GM20431 (cell line): ENCODE measurements around the gene POLD1.

Experiments
- in situ Hi-C: fragments of 300-500 bp; cut with MseI, MboI; formaldehyde crosslinking; loops from one replicate; pipeline ENCODE4 v1.15.0; 2020; ENCODE audit warnings: low sequenced_read_pairs; ENCODE audit not compliant: unreplicated experiment

Gene POLD1

DNA sequence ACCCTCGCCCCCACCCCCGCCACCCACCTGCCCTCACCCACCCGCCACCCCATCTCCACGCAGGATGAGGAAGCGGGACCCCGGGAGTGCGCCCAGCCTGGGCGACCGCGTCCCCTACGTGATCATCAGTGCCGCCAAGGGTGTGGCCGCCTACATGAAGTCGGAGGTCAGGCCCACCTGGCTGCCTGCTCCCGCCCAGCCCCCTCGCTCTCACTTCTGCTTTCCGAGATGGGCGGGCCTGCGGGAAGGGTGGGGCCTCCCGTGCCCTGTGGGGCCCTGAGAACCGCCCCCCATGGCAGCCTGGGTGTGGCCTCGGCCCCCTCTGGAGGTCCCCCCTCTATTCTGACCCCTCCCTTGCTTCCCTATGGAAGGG is 31.5 kb downstream of the POLD1 start:
- in situ Hi-C loops = no loop called here

DNA sequence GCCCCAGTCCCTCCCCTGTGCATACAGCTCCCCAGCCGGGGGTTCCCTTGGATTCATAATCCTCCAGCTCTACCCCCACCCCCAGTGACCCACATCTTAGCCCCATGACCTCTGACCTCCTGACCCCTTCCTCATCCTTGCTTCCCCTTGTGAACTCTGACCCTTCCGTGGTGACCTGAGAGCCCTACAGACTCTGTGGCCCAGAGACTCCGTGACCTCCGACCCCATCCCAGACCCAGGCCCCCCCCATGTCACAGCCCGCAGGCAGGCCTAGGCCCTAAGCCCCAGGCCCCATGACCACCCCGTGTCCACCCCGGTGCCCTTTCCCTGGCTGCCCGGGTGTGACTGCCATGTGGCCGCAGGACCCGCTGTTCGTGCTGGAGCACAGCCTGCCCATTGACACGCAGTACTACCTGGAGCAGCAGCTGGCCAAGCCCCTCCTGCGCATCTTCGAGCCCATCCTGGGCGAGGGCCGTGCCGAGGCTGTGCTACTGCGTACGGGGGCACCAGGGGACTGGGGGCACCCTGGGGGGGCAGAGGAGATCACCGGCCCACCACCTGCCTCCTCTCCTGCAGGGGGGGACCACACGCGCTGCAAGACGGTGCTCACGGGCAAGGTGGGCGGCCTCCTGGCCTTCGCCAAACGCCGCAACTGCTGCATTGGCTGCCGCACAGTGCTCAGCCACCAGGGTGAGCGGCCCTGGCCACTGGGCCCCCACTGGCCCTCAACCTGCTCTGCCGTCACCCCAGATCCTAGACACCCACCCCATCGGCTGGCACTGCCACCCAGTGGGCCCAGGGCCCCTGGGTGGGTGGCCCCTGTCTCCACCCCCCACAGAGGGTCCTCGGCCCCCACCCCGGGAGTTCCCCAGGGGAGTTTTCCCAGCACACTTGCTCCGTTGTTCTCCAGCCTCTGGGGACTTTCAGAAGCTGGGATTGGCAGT is 32.2 kb downstream of the POLD1 start:
- in situ Hi-C loops = no loop called here

DNA sequence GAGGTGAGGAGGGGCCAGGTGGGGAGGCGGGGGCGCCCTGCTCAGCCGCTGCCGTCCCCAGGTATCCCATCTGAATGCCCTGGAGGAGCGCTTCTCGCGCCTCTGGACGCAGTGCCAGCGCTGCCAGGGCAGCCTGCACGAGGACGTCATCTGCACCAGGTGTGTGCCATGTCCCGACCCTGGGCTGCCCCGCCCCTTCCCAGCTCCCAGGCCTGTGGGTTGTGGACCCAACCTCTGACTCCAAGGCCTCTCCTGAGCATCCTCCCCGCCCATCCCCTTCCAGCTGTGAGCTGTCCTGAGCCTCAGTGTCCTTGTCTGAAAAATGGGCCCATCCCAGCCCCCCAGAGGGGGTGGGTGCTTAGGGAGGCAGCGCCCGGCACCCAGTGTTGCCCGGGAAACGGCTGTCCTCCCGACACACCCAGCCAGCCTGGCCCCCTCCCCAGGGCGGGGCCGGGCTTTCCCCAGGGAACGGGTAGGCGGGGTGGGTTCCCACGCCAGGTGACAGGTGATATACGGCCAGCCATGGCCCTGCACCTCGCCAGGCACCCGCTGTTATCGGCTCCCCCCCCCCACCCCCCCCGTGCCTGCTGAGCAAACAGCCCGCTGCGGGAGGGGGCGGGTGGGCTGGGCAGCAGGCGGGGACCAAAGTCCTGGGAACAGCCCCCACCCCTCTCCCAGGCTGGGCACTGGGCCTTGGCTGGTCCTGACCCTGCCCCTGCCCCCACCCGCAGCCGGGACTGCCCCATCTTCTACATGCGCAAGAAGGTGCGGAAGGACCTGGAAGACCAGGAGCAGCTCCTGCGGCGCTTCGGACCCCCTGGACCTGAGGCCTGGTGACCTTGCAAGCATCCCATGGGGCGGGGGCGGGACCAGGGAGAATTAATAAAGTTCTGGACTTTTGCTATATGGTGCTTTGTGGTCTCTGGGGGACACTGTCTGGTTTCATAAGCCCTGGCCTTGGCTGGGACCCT is 33.2 kb downstream of the POLD1 start:
- in situ Hi-C loops = no loop called here

DNA sequence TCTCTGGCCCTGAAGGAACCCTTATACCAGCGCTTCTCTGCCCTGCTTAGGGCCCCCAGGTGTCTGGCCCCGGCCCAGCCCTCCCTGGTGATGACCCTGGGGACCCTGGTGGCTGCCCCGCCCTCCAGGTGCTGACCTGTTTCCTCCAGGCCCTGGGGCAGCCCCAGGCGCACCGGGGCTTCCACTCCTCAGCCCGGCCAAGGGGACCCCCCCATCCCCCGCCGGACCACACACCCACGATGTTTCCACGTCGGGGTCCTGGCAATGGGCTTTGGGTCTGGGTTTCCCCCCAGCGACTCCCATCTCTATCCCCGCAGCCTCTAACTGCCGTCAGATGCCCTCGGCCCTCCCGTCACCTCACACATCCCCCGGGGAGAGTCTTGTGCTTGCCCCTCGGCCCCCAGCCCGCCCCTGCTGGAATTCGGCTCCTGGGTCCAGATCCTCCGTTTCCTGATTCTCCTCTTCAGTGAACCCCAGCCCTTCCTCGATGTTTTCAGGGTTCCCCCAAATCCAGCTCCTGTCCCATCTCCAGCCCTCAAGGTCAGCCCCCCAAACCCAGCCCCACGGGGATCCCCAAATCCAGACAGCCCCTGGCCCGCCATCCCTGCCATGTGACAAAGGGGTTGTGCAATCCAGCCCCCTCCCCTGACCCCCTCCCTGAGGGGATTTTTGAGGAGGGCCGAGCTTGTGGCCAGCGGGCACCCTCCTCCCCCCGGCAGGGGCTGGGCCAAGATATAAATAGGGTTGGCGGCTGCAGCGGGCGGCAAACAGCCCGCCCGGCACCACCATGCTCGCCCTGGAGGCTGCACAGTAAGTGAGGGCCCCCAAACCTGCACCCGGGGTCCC is 34.3 kb downstream of the POLD1 start, which contains the start of gene SPIB:
Gene SPIB (plus strand): TSS at position 763 of the 846 bp plus-strand sequence. CDS start 25 bp downstream, at position 788.
- in situ Hi-C loops = no loop called here

DNA sequence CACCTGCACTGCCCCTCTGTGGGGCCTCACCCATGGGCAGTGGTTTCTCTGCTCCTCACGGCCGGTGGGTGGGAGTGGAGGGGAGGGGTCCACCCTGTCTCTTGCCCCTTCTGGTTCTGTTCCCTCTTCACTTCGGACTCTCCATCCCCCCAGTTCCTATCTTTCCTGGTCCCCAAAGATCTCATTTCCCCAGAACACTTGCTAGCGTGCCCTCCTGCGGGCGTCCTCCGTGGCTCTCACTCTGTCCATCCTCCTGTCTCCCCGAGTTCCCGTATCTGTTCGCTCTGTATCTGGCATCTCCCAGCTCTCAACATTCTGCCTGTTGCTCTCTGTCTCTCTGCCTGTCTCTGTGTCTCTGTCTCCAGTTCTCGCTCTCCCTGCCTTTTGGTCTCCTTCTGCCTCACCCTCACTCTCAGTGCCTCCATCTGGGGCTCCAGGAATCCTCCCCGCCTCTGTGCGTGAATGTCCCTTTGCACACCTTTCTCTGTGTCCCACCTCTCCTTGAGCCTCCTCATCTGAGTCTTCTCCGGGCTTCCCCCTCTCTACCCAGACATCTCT is 35.0 kb downstream of the POLD1 start:
- in situ Hi-C loops = no loop called here

DNA sequence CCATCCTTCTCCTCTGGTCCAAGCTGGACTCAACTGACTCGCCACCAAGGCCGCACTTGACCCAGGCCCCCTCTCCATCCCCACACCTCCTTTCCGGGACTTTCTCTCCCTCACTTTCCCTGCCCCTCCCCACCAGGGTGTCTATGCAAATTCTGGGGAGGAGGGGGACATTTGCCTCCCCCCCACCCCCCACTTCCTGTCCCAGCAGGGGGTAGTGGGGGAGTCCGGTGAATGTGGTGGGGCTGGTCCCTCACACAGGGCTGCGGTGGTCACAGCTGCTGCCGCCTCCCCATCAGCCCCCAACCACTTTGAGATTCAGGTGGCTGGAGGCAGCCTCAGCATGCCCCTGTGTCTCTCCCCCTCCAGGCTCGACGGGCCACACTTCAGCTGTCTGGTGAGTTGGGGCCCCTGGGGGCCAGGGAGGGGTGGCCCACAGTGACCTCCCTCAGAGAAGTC is 35.5 kb downstream of the POLD1 start:
- in situ Hi-C loops = no loop called here

DNA sequence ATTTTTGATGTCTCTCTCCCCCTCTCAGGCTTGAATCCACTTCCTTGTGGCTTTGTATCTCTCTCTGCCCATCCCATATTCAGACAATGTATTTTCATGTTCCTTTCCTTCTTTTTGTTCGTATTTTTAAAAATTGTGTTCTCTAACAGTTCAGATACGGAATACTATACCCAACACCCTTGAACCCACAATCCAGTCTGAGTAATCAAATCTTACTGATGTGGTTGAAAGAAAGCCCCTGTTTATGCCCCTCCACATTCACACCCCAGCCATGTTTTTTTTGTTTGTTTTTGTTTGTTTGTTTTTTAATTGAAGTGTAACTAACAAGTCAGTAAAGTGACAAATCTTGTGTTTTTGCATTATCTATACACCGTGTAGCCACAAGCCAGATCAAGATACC is 36.0 kb downstream of the POLD1 start:
- in situ Hi-C loops = no loop called here

DNA sequence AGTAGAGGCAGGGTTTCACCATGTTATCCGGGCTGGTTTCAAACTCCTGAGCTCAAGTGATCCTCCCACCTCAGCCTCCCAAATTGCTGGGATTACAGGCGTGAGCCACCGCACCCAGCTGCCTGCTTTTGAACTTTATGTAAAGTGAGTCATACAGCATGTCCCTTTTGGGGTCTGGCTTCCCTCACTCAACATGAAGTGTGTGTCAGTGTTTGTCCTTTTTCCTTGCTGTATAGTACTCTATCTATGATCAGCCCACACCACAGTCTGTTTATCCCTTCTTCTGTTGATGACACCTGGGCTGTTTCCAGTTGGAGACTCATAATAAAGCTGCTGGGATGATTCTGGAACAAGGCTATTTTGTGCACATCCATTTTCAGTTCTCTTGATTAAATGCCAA is 36.7 kb downstream of the POLD1 start:
- in situ Hi-C loops = no loop called here

DNA sequence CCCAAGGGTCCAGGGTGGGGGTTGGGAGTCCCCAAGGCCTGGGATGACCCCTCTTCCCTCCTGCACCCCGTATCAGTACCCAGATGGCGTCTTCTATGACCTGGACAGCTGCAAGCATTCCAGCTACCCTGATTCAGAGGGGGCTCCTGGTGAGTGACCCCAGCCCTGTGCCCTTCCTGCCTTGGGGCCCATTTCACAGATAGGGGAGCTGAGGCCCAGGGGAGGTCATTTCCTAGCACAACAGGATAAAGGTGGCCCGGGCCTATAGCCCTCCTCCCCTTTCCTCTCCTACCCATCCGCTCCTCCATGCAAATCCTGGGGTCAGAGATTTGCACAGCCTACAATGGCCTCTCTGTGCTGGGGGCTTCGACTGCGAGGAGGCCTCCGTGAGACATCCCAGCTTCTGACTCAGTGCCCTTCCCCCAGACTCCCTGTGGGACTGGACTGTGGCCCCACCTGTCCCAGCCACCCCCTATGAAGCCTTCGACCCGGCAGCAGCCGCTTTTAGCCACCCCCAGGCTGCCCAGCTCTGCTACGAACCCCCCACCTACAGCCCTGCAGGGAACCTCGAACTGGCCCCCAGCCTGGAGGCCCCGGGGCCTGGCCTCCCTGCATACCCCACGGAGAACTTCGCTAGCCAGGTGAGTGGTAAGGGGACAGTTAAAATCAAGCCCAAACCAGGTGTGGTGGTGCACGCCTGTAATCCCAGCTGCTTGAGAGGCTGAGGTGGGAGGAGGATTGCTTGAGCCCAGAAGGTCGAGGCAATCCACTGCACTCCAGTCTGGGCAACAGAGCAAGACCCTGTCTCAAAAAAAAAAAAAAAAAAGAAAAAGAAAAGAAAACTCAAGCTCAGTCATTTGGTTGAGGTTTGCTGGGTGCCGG is 38.5 kb downstream of the POLD1 start:
- in situ Hi-C loops = no loop called here

DNA sequence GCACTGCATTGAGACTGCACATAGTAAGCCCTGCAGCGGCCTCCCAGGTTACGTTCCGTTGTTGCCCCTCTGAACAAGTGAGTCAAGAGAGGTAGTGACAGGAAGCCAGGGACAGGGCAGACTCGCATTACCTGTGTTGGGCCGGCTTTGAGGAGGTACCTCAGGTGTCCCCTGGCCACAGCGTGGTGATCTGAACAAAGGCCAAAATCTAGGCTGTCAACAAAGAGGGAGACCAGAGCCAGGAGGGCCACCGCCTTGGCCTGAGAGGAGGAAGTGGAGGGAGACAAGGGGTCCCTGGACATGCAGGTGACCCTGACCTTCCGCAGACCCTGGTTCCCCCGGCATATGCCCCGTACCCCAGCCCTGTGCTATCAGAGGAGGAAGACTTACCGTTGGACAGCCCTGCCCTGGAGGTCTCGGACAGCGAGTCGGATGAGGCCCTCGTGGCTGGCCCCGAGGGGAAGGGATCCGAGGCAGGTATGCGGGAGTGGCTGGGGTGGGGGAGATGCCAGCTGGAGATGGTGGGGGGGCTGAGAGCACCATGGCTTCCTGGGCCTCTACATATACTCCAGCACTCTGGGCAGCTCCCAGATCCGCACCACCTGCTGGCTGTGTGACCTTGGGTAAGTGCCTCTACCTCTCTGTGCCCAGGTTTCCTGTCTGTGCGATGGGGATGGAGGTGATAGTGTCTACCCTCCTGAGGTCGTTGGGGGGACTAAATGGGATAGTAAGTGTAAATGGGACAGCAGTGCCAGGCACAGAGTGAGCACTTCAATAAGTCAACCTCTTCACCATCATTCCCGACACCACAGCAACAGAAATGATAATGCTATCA is 39.3 kb downstream of the POLD1 start:
- in situ Hi-C loops = no loop called here

DNA sequence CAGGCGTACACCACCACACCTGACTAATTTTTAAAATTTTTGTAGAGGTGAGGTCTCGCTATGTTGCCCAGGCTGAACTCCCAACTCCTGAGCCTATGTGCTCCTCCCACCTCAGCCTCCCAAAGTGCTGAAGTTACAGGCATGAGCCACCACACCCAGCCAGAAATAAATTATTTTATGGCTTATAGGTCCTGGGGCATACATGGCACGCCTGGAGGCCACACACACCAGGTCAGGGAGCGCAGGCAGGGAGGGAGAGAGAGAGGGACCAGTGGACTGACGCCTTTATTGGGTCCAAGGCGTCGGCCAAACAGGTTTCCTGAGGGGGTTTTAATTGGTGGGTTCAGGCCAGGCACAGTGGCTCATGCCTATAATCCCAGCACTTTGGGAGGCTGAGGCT is 41.4 kb downstream of the POLD1 start:
- in situ Hi-C loops = no loop called here

DNA sequence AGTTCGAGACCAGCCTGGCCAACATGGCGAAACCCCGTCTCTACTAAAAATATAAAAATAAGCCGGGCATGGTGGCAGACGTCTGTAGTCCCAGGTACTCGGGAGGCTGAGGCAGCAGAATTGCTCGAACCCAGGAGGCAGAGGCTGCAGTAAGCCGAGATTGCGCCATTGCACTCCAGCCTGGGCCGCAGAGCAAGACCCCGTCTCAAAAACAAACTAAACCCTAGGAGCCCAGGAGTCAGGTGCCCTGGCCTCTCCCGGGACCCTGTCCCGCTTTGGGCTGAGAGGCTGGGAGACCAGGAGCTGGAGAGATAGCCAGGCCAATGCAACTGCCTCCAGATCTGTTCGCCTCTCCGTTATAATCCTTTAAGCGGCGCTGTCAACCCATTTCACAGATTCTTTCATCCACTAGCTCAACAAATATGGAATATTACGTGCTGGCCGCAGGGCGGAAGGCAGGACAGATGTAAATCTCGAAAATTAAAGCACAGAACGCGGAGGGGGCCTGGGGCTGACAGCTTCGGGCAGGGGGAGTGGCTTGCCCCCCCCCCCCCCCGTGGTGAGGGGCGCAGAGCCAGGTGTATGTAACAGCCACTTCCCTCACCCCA is 43.3 kb downstream of the POLD1 start:
- in situ Hi-C loops = no loop called here

DNA sequence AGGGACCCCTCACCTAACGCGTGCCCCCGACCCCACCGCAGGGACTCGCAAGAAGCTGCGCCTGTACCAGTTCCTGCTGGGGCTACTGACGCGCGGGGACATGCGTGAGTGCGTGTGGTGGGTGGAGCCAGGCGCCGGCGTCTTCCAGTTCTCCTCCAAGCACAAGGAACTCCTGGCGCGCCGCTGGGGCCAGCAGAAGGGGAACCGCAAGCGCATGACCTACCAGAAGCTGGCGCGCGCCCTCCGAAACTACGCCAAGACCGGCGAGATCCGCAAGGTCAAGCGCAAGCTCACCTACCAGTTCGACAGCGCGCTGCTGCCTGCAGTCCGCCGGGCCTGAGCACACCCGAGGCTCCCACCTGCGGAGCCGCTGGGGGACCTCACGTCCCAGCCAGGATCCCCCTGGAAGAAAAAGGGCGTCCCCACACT is 43.9 kb downstream of the POLD1 start:
- in situ Hi-C loops = no loop called here

DNA sequence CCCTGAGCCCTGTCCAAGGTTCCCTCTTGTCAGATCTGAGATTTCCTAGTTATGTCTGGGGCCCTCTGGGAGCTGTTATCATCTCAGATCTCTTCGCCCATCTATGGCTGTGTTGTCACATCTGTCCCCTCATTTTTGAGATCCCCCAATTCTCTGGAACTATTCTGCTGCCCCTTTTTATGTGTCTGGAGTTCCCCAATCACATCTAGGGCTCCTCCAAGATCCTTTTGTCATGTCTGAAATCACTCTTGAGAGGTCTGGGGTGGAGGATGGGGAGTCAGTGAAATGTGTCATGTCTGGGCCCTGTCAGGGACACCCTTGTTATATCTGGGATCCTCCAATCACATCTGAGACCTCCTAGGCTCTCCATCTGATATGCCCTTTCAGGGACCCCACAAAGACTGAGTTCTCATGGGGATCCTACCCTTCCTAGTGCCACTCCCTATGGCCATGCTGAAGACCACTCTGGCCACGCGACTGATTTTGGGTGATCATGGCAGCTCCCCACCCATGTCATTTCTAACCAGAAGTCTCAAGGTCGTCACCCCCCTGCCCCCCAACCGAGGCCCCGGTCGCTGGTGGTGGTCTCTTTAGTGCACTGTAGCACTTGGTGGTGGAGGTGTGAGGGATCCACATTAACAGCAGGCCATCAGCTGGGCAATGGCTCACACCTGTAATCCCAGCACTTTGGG is 44.8 kb downstream of the POLD1 start:
- in situ Hi-C loops = no loop called here

DNA sequence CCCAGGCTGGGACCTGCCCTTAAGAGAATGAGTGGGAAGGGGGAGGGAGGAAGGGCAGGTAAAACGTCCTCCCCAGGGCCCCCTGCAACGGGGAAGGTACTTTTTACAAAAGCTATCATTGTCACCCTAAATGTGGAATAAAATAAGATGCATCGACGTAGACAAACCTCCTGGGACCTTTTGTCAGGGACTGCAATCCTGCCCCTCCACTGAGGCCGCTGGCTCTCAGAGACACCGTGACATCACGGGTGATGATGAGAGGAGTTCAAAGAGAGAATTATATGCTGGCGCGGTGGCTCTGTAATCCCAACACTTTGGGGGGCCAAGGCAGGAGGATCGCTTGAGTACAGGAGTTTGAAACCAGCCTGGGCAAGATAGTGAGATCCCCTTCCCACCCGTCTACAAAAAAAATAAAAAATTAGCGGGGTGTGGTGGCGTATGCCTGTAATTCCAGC is 46.8 kb downstream of the POLD1 start:
- in situ Hi-C loops = no loop called here

DNA sequence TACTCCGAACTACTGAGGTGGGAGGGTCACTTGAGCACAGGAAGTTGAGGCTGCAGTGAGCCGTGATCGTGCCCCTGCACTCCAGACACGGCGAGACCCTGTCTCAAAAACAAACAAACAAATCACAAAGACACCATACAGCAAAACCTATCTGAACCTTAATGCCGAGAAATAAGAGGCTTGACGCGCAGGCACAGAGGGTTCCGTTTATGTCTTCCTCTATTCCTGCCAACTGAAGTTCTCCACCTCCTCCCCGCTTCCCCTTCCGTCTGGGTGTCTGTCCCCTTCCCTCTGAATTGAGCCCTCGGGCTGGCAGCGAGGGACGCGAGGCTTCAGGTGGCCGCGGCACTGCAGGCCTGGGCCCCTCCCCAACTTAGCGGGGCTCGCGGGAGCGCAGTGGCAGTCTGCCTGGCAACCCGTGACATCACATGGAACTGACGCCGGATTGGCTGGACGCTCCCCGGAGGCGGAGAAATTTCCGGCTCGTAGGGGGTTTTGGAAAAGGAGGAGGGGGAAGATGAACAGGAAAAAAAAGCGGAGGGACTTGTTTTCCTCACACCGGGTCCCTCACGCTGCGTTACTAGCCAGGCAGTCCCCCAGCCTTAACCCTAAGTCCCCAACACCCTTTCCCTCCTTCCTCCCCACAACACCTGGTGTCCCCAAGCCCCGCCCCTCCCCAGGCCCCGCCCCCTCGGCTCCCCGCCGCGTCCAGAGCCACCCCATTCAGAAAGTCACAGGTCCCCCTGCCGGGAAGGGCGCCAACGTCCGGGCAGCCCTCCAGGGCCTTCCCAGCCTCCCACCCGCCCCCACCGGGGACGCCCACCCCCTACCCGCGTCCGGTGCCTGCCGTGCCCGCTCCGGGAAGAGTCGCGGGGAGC is 47.4 kb downstream of the POLD1 start:
- in situ Hi-C loops = no loop called here
